GM10266 (cell line): ENCODE measurements around the gene ZFTA.
A peak's percentile ranks its signal among the peaks of the same experiment; 100 is the strongest.

Experiments
- DNase-seq: peaks from one replicate; pipeline ENCODE4 v3.0.0; 2012; ENCODE audit errors: extremely low spot score
- TF ChIP-seq, protein P1 (sequence below): IDR thresholded peaks from 2 replicates; pipeline ENCODE4 v1.5.1; 2012; ENCODE audit warnings: mild to moderate bottlenecking, low read depth; ENCODE audit not compliant: control insufficient read depth, insufficient read depth; ENCODE audit errors: missing control alignments

Gene ZFTA

DNA sequence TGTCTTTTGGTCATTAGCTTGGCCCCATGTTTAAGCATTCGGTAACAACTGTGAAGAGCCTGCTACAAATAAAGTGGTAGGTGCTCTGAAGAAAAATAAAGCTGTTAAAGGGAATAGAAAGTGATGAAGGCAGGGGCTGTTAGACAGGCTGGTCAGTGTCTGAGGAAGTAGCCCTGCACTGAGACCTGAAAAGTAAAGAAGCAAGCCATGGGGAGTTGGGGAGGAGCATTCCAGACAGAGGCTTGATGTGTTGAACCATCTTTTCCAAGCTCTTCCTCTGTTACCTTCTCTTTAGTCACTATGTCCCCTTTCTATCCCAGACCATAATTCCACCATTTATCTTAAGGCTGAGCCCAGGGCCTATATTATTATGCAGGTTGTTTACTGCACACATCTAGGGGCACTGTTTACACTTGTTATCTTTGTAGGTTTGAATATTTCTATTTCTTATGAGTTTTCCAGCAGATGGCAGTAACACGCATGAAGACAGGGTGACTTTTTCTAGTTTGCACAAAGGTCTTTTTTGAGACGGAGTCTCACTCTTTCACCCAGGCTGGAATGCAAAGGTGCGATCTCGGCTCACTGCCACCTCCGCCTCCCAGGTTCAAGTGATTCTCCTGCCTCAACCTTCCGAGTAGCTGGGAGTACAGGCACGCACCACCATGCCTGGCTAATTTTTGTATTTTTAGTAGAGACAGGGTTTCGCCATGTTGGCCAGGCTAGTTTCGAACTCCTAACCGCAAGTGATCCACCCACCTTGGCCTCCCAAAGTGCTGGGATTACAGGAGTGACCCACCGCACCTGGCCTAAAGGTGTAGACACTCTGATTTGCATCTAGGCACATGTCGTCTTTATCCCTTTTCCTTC, 23.0 kb downstream of the ZFTA start:
- DNase-seq, result no peak
- TF ChIP-seq, protein P1, sequence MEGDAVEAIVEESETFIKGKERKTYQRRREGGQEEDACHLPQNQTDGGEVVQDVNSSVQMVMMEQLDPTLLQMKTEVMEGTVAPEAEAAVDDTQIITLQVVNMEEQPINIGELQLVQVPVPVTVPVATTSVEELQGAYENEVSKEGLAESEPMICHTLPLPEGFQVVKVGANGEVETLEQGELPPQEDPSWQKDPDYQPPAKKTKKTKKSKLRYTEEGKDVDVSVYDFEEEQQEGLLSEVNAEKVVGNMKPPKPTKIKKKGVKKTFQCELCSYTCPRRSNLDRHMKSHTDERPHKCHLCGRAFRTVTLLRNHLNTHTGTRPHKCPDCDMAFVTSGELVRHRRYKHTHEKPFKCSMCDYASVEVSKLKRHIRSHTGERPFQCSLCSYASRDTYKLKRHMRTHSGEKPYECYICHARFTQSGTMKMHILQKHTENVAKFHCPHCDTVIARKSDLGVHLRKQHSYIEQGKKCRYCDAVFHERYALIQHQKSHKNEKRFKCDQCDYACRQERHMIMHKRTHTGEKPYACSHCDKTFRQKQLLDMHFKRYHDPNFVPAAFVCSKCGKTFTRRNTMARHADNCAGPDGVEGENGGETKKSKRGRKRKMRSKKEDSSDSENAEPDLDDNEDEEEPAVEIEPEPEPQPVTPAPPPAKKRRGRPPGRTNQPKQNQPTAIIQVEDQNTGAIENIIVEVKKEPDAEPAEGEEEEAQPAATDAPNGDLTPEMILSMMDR, result no peak

DNA sequence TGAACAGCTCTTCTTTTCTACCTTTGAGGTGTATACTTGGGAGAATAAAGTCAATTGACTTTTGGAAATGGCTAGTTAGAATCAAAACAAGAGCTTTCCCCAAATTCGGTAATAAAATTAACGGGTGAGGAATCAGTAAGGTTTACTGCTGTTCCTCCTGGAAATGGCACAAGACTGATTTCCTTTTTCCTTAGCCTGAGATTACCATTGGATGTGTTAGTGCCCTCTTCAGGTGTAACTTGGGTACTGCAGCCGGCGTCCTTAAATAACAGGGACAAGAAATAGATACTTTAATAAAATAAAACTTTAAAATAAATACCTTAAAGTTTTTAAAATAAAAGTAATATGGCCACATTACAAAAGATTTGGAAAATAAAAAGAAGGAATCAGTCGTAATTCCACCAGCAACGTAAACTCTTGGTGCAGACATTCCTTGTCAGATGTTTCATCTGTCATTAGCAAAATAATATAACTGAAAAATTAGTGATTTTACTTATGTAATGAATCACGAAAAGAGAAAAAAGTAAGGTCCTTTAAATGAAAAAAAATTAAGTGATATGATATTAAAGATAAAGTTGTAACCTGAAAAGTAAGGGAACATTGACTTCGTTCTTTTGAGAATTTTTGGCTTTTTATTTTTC, 29.7 kb downstream of the ZFTA start:
- TF ChIP-seq, protein P1, result peak; percentile 77
- DNase-seq, result peak; percentile 35

DNA sequence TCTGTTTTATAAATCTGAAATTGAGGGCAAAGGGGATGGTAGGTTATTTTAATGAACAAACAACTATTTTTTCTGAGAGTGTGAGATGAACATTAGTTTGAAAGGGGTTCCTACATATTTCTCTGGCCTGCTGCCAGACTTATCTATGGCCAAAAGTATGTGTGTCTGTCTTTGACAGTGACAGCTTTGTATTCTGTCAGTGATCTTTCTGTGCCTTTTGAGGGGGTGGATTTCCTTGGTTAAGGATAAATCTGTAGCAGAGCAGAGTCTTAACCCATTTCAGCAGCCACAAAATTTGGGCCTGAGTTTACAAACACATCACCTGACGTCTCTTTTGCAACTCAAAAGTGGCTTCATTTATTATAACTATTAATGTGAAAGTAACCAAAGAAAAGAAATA, 30.9 kb downstream of the ZFTA start:
- TF ChIP-seq, protein P1, result no peak
- DNase-seq, result no peak

DNA sequence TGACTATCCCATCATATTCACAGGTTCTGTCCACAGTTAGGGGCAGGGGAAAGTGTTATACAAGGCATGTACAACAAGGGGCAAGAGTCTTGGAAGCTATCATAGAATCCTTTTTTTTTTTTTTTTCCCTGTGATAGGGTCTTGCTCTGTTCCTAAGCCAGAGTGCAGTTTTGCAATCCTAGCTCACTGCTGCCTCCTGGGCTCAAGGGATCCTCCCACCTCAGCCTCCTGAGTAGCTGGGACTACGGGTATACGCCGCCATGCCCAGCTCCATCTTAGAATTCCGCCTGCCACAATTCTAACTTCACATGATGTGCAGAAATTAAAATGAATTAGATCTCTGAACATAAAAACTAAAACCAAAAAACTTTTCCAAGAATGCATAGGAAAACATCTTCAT, 31.7 kb downstream of the ZFTA start:
- no peak for DNase-seq
- TF ChIP-seq, protein P1, result no peak

DNA sequence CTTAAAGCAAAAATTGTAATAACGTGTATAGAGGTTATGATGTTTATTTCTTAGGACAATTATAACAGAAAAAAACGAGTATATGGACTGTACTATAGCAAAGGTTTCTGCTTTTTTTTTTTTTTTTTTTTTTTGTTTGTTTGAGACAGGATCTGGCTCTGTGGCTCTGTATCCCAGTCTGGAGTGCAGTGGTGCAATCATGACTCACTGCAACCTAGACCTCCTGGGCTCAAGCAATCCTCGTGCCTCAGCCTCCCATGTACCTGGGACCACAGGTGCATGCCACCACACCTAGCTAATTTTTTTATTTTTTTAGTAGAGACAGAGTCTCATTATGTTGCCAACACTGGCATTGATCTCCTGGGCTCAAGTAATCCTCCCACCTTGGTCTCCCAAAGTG, 39.2 kb downstream of the ZFTA start:
- TF ChIP-seq, protein P1, result no peak

DNA sequence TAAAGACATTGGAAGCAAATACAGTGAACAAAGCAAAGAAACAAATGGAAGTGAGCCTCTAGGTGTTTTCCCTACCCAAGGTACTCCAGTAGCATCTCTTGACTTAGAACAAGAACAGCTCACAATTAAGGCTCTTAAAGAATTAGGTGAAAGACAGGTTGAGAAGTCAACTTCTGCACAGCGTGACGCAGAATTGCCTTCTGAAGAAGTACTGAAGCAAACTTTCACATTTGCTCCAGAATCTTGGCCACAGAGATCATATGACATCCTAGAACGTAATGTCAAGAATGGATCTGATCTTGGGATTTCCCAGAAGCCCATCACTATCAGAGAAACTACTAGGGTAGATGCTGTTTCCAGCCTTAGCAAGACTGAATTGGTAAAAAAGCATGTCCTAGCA, 48.0 kb downstream of the ZFTA start:
- no peak for DNase-seq
- TF ChIP-seq, protein P1, result no peak

More for the DNA sequence above, 39.2 kb downstream of the ZFTA start:
- no peak for DNase-seq

DNA sequence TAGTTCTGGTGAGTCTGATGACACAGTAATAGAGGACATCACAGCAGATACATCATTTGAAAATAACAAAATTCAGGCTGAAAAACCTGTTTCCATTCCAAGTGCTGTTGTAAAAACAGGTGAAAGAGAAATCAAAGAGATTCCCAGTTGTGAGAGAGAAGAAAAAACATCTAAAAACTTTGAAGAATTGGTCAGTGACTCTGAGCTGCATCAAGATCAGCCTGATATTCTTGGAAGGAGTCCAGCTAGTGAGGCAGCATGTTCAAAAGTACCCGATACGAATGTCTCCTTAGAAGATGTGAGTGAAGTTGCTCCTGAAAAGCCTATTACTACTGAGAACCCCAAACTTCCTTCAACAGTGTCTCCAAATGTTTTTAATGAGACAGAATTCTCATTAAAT, 48.6 kb downstream of the ZFTA start:
- no peak for DNase-seq
- TF ChIP-seq, protein P1, result no peak
